Measurements from ENCODE around the gene GFRA4. TPM values are rescaled to one million over a fixed set of nuclear protein-coding genes. Genes with fewer than 3 reads are reported as not detected.

The GFRA4 gene
- total RNA-seq, 1 experiment from 2014 or later = not detected

DNA sequence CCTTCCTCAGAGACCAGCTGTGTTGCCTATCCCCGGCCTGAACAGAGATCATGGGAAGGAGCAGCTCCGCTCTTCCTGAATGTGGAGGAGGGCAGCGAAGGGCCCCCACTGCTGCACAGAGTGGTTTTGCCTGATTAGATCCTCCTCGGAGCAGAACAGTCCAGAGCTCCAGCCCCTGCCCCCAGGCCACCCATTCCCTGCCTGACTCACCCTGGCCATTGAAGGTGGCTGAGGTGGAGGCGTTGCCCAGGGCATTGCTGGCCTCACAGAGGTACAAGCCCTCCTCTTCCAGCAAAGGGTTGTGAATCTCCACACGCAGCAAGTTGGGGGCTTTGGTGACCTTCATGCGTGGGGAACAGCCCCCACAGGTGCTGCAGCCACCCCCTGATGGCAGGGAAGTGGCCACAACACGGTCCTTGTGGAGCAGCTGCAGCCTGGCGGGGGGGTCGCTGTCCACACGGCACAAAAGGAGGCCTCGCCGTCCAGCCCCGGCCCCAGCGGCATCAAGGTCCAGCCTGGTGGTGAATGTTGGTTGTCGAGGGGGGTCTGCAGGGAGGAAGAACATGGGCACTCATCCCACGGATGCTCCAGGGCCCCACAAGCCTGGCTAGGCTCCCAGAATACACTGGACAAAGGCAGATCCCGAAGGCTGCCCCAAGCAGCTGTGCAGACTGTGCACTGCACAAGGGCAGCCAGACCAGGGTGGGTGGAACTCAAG lies 34.5 kb upstream of the GFRA4 start:
- Mint-ChIP-seq H3K9me3 (no peaks in the 10 kb centered on the region), H3K36me3 (no peaks in the 10 kb centered on the region), H3K27me3 (ENCODE audit: low read depth) (no peaks in the 10 kb centered on the region), H3K4me1 (no peaks in the 10 kb centered on the region), H3K4me3 (no peak overlapping the region), H3K27ac (no peak overlapping the region)
- ChIA-PET CTCF (interaction anchor here (1.0 to 8.0 kb wide), 6 partner anchors 10 to 53 kb away, joined by 3 to 70 read pairs (median 28); no protein-coding TSS in a partner anchor), POLR2A (no interaction called here)
- DNase-seq (ENCODE audit: low spot score) (no peak), ATAC-seq (no peak)
- TF ChIP-seq ZNF138 (CRISPR knock-in tag; conservative IDR thresholded peaks at IDR 0.05) (no peak), SMAD4 (CRISPR knock-in tag; IDR thresholded peaks at IDR 0.05) (no peak), ESRRA (CRISPR knock-in tag; IDR thresholded peaks at IDR 0.05; ENCODE audit: borderline replicate concordance) (no peak), NFE2L1 (CRISPR knock-in tag; IDR thresholded peaks at IDR 0.05) (no peak), GTF2I (CRISPR knock-in tag; conservative IDR thresholded peaks at IDR 0.05) (no peak), FOXJ3 (CRISPR knock-in tag; IDR thresholded peaks at IDR 0.05; ENCODE audit: borderline replicate concordance) (no peak), NR1H2 (CRISPR knock-in tag; IDR thresholded peaks at IDR 0.05) (no peak), JAZF1 (CRISPR knock-in tag; IDR thresholded peaks at IDR 0.05) (no peak), CBFB (CRISPR knock-in tag; IDR thresholded peaks at IDR 0.05; ENCODE audit: low read depth) (no peak), OVOL2 (CRISPR knock-in tag; IDR thresholded peaks at IDR 0.05; ENCODE audit: borderline replicate concordance) (no peak), MYBL2 (CRISPR knock-in tag; IDR thresholded peaks at IDR 0.05) (no peak), IRF2 (CRISPR knock-in tag; IDR thresholded peaks at IDR 0.05; ENCODE audit: borderline replicate concordance, low read depth) (no peak), GABPB1 (CRISPR knock-in tag; IDR thresholded peaks at IDR 0.05) (no peak)
- TF ChIP-seq, protein P1, sequence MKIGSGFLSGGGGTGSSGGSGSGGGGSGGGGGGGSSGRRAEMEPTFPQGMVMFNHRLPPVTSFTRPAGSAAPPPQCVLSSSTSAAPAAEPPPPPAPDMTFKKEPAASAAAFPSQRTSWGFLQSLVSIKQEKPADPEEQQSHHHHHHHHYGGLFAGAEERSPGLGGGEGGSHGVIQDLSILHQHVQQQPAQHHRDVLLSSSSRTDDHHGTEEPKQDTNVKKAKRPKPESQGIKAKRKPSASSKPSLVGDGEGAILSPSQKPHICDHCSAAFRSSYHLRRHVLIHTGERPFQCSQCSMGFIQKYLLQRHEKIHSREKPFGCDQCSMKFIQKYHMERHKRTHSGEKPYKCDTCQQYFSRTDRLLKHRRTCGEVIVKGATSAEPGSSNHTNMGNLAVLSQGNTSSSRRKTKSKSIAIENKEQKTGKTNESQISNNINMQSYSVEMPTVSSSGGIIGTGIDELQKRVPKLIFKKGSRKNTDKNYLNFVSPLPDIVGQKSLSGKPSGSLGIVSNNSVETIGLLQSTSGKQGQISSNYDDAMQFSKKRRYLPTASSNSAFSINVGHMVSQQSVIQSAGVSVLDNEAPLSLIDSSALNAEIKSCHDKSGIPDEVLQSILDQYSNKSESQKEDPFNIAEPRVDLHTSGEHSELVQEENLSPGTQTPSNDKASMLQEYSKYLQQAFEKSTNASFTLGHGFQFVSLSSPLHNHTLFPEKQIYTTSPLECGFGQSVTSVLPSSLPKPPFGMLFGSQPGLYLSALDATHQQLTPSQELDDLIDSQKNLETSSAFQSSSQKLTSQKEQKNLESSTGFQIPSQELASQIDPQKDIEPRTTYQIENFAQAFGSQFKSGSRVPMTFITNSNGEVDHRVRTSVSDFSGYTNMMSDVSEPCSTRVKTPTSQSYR (CRISPR knock-in tag; IDR thresholded peaks at IDR 0.05) = no peak
- TF ChIP-seq, protein P2, sequence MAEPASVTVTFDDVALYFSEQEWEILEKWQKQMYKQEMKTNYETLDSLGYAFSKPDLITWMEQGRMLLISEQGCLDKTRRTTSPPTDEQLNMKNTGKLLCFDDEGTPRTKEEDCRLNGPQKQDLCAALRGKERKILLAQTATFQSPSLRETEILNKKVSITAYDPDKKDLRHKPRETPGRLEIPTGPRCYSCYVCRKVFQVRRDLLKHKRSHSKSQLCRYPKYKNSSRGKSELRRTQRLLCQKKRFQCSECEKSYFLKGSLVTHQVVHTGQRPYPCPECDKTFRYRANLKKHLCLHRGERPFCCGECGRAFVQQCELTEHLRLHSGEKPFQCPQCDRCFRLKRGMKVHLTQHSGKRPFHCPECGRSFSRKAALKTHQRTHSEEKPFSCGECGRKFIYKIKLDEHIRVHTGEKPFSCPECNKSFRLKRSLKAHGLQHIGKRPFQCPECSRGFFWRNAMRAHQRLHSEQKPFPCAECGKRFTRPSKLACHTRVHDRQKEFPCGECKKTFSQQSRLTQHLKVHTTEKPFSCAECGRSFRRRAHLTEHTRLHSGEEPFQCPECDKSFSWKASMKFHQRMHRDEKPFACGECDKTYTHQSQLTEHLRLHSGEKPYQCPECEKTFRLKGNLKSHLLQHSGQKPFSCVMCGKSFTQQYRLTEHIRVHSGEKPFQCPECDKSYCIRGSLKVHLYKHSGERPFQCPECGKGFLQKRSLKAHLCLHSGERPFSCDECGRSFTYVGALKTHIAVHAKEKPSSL (CRISPR knock-in tag; conservative IDR thresholded peaks at IDR 0.05) = no peak
- TF ChIP-seq, protein P3, sequence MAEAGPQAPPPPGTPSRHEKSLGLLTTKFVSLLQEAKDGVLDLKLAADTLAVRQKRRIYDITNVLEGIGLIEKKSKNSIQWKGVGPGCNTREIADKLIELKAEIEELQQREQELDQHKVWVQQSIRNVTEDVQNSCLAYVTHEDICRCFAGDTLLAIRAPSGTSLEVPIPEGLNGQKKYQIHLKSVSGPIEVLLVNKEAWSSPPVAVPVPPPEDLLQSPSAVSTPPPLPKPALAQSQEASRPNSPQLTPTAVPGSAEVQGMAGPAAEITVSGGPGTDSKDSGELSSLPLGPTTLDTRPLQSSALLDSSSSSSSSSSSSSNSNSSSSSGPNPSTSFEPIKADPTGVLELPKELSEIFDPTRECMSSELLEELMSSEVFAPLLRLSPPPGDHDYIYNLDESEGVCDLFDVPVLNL (CRISPR knock-in tag; IDR thresholded peaks at IDR 0.05; ENCODE audit: borderline replicate concordance, low read depth) = no peak
- TF ChIP-seq, protein P4, sequence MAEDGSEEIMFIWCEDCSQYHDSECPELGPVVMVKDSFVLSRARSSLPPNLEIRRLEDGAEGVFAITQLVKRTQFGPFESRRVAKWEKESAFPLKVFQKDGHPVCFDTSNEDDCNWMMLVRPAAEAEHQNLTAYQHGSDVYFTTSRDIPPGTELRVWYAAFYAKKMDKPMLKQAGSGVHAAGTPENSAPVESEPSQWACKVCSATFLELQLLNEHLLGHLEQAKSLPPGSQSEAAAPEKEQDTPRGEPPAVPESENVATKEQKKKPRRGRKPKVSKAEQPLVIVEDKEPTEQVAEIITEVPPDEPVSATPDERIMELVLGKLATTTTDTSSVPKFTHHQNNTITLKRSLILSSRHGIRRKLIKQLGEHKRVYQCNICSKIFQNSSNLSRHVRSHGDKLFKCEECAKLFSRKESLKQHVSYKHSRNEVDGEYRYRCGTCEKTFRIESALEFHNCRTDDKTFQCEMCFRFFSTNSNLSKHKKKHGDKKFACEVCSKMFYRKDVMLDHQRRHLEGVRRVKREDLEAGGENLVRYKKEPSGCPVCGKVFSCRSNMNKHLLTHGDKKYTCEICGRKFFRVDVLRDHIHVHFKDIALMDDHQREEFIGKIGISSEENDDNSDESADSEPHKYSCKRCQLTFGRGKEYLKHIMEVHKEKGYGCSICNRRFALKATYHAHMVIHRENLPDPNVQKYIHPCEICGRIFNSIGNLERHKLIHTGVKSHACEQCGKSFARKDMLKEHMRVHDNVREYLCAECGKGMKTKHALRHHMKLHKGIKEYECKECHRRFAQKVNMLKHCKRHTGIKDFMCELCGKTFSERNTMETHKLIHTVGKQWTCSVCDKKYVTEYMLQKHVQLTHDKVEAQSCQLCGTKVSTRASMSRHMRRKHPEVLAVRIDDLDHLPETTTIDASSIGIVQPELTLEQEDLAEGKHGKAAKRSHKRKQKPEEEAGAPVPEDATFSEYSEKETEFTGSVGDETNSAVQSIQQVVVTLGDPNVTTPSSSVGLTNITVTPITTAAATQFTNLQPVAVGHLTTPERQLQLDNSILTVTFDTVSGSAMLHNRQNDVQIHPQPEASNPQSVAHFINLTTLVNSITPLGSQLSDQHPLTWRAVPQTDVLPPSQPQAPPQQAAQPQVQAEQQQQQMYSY (CRISPR knock-in tag; IDR thresholded peaks at IDR 0.05) = no peak
- TF ChIP-seq, protein P5, sequence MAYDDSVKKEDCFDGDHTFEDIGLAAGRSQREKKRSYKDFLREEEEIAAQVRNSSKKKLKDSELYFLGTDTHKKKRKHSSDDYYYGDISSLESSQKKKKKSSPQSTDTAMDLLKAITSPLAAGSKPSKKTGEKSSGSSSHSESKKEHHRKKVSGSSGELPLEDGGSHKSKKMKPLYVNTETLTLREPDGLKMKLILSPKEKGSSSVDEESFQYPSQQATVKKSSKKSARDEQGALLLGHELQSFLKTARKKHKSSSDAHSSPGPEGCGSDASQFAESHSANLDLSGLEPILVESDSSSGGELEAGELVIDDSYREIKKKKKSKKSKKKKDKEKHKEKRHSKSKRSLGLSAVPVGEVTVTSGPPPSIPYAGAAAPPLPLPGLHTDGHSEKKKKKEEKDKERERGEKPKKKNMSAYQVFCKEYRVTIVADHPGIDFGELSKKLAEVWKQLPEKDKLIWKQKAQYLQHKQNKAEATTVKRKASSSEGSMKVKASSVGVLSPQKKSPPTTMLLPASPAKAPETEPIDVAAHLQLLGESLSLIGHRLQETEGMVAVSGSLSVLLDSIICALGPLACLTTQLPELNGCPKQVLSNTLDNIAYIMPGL (CRISPR knock-in tag; IDR thresholded peaks at IDR 0.05) = no peak
- TF ChIP-seq, protein P6, sequence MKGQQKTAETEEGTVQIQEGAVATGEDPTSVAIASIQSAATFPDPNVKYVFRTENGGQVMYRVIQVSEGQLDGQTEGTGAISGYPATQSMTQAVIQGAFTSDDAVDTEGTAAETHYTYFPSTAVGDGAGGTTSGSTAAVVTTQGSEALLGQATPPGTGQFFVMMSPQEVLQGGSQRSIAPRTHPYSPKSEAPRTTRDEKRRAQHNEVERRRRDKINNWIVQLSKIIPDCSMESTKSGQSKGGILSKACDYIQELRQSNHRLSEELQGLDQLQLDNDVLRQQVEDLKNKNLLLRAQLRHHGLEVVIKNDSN (CRISPR knock-in tag; IDR thresholded peaks at IDR 0.05) = no peak

Measured in WTC11 (cell line).